Stimulated activated CD4-positive, alpha-beta T cell treated with anti-CD3 and anti-CD28 coated beads, Interleukin-2, amount 100 ng/mL, for 48 hours (primary cell): ENCODE results near the gene OR13A1.
"Not testable (repeated sequence)": the region's sequence is repeated elsewhere in the genome, so short reads cannot be mapped to it uniquely, and the experiment has no call there.

Experiments
- DNase-seq, 2 donors: peaks; one replicate each; pipeline ENCODE4 v3.0.0-alpha.2; 2020

The OR13A1 gene, protein sequence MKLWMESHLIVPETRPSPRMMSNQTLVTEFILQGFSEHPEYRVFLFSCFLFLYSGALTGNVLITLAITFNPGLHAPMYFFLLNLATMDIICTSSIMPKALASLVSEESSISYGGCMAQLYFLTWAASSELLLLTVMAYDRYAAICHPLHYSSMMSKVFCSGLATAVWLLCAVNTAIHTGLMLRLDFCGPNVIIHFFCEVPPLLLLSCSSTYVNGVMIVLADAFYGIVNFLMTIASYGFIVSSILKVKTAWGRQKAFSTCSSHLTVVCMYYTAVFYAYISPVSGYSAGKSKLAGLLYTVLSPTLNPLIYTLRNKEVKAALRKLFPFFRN

DNA sequence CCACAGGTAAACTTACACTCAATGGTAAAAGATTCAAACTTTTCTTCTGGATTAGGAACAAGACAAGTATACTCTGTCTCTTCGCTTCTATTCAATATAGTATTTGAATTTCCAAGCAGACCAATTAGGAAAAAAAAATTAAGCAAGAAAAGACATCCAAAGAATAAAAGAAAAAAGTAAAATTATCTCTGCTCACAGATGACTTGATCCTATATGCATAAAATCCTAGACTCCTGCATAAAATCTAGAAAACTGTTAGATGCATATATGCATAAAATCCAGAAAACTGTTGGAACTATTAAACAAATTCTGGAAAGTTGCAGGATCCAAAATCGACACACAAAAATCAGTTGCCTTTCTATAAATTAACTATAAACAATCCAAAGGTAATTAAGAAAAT is at the start of gene OR13A1:
Gene OR13A1 (minus strand): TSS at position 101 of the 400 bp plus-strand sequence. CDS start 11,186 bp downstream, outside the sequence.
- no peak for DNase-seq

DNA sequence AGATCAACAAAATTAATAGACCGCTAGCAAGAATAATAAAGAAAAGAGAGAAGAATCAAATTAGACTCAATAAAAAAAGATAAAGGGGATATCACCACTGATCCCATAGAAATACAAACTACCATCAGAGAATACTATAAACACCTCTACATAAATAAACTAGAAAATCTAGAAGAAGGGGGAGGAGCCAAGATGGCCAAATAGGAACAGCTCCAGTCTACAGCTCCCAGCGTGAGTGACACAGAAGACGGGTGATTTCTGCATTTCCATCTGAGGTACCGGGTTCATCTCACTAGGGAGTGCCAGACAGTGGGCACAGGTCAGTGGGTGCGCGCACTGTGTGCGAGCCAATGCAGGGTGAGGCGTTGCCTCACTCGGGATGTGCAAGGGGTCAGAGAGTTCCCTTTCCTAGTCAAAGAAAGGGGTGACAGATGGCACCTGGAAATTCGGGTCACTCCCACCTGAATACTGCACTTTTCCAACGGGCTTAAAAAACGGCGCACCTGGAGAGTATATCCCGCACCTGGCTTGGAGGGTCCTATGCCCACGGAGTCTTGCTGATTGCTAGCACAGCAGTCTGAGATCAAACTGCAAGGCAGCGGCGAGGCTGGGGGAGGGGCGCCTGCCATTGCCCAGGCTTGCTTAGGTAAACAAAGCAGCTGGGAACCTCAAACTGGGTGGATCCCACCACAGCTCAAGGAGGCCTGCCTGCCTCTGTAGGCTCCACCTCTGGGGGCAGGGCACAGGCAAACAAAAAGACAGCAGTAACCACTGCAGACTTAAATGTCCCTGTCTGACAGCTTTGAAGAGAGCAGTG is 46.8 kb upstream of the OR13A1 start:
- DNase-seq = not testable (repeated sequence)

DNA sequence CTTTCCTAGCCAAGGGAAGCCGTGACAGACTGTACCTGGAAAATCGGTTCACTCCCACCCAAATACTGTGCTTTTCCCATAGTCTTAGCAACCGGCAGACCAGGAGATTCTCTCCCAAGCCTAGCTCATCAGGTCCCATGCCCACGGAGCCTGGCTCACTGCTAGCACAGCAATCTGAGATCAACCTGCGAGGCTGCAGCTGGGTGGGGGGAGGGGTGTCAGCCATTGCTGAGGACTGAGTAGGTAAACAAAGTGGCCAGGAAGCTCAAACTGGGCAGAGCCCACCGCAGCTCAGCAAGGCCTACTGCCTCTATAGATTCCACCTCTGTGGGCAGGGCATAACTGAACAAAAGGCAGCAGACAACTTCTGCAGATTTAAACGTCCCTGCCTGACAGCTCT is 43.6 kb upstream of the OR13A1 start:
- not testable (repeated sequence) for DNase-seq

DNA sequence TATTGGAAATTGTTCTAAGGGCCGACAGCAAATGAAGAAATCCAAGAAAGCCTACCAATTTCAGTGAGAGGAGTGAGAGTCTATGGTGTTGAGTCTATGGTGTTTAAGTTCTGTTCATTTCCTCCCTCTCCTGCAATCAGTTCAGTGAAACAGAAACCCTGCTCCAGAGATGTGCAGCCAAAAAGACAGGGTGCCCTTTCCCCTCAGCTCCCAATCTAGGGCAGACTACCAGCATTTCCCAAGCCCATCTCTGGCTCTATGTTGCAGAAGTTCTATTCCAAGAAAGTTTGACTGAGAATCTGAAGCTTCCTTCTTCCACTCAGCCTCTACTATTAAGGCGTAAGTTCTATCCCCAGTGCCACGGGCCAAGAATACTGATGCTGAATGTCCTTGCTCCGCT is 40.1 kb upstream of the OR13A1 start:
- no peak for DNase-seq

DNA sequence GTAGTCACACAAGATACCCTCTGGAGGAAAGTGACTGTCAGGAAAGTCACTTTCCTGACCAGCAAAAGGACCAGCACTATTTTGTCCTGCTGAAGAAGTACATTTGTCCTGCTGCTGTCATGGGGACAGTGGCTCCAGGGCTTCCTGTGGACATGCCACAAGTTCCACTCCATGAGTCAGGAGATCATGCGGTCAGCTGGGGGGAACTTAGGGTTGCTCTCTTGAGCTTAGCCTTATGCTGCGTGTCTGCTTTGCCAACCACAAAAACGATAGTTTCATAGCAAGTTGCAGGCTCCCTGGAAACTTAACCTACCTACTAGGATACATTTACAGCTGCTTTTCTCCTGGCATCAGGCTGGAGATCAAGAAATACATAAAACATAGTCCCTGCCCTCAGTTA is 38.9 kb upstream of the OR13A1 start:
- no peak for DNase-seq

DNA sequence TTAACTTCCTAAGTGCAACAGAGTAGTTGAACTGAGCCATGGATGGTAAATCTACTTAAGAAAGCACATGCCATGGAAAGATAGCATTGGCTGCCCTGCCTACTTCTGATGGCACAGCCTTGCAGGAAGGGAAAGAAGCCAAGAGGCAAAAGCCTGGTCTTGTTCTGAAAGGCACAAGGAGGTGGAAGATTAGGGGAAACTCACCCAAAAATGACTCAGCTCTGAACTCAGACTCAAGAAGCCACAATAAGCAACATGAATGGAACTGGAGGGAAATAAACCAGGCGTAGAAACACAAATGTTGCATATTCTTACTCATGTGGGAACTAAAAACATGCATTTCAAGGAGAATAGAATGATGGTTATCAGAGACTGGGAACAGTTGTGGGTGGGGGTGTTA is 37.8 kb upstream of the OR13A1 start:
- peak in 1 of 2 donors; percentile 4 for DNase-seq

DNA sequence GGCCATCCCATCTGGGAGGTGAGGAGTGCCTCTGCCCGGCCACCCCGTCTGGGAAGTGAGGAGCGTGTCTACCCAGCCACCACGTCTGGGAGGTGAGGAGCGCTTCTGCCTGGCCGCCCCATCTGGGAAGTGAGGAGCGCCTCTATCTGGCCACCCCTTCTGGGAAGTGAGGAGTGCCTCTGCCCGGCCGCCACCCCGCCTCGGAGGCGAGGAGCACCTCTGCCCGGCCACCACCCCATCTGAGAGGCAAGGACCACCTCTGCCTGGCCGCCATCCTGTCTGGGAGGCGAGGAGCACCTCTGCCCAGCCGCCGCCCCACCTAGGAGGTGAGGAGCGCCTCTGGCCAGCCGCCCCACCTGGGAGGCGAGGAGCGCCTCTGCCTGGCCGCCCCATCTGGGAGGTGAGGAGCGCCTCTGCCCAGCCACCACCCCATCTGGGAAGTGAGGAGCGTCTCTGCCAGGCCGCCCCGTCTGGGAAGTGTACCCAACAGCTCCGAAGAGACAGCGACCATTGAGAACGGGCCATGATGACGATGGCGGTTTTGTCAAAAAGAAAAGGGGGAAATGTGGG is 32.9 kb upstream of the OR13A1 start:
- DNase-seq = not testable (repeated sequence)

DNA sequence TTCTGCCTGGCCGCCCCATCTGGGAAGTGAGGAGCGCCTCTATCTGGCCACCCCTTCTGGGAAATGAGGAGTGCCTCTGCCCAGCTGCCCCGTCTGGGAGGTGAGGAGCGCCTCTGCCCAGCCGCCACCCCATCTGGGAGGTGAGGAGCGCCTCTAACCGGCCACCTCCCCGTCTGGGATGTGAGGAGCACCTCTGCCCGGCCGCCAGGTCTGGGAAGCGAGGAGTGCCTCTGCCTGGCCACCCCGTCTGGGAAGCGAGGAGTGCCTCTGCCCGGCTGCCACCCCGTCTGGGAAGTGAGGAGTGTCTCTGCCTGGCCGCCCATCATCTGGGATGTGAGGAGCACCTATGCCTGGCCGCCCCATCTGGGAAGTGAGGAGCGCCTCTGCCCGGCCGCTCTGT is 32.1 kb upstream of the OR13A1 start:
- not testable (repeated sequence) for DNase-seq

DNA sequence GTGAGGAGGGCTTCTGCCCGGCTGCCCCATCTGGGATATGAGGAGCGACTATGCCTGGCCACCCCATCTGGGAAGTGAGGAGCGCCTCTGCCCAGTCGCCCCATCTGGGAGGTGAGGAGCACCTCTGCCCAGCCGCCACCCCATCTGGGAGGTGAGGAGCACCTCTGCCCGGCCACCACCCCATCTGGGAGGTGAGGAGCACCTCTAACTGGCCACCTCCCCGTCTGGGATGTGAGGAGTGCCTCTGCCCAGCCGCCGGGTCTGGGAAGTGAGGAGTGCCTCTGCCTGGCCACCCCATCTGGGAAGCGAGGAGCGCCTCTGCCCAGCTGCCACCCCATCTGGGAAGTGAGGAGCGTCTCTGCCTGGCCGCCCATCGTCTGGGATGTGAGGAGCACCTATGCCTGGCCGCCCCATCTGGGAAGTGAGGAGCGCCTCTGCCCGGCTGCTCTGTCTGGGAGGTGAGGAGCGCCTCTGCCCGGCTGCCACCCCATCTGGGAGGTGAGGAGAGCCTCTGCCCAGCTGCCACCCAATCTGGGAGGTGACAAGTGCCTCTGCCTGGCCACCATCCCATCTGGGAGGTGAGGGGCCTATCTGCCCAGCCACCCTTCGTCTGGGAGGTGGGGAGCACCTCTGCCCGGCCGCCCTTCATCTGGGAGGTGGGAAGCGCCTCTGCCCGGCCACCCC is 31.4 kb upstream of the OR13A1 start:
- DNase-seq = not testable (repeated sequence)

DNA sequence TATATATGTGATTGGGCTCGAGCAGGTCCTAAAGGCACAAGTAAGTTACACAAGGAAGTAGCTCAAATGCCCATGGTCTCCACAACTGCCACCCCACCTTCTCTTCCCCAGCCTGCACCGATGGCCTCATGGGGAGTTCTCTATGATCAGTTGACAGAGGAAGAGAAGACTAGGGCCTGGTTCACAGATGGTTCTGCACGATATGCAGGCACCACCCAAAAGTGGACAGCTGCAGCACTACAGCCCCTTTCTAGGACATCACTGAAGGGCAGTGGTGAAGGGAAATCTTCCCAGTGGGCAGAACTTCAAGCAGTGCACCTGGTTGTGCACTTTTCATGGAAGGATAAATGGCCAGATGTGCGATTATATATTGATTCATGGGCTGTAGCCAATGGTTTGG is 25.0 kb upstream of the OR13A1 start:
- not testable (repeated sequence) for DNase-seq

DNA sequence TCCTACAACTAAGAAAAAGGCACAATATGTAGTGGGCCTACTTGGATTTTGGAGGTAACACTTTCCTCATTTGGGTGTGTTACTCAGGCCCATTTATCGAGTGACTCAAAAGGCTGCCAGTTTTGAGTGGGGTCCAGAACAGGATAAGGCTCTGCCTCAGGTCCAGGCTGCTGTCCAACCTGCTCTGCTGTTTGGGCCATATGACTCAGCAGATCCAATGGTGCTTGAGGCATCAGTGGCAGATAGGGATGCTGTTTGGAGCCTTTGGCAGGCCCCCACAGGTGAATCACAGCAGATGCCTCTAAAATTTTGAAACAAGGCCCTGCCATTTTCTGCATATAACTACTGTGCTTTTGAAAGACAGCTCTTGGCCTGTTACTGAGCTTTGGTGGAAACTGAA is 24.5 kb upstream of the OR13A1 start:
- DNase-seq = no peak

DNA sequence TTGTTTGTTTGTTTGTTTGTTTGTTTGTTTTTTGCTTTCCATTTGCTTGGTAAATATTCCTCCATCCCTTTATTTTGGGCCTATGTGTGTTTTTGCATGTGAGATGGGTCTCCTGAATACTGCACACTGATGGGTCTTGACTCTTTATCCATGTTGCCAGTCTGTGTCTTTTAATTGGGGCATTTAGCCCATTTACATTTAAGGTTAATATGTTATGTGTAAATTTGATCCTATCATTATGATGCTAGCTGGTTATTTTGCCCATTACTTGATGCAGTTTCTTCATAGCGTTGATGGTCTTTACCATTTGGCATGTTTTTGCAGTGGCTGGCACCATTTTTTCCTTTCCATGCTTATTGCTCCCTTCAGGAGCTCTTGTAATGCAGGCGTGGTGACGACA is 16.4 kb upstream of the OR13A1 start:
- DNase-seq = not testable (repeated sequence)

DNA sequence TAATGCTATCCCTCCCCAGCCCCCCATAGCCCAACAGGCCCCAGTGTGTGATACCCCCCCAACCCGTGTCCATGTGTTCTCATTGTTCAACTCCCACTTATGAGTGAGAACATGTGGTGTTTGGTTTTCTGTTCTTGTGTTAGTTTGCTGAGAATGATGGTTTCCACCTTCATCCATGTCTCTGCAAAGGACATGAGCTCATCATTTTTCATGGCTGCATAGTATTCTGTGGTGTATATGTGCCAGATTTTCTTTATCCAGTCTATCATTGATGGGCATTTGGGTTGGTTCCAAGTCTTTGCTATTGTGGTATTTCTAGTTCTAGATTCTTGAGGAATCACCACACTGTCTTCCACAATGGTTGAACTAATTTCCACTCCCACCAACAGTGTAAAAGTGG is 11.5 kb upstream of the OR13A1 start:
- not testable (repeated sequence) for DNase-seq

DNA sequence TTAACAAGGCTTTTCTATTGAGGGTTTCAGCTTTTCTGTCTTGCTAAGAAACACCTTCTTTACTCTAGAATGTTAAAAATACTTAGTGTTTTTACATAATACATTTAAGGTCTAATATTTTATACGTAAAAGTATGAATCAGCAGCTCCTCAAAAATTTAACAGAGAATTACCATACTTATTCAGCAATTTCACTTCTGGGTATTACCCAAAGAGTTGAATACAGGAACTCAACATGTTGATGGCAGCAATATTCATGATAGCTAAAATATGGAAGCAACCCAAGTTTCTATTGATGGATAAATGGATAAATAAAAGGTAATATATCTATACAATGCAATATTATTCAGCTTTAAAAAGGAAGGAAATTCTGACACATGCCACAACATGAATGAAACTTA is 9.7 kb upstream of the OR13A1 start:
- DNase-seq = no peak

DNA sequence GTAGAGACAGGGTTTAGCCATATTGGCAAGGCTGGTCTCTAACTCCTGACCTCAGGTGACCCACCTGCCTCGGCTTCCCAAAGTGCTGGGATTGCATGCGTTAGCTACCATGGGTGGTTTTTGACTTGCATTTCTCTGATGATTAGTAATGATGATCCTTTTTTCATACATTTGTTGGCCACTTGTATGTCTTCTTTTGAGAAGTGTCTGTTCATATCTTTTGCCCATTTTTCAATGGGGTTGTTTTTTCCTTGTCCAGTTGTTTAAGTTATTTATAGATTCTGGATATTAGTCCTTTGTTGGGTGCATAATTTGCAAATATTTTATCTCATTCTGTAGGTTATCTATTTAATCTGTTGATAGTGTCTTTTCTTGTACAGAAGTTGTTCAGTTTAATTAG is 4.3 kb upstream of the OR13A1 start:
- DNase-seq = no peak

DNA sequence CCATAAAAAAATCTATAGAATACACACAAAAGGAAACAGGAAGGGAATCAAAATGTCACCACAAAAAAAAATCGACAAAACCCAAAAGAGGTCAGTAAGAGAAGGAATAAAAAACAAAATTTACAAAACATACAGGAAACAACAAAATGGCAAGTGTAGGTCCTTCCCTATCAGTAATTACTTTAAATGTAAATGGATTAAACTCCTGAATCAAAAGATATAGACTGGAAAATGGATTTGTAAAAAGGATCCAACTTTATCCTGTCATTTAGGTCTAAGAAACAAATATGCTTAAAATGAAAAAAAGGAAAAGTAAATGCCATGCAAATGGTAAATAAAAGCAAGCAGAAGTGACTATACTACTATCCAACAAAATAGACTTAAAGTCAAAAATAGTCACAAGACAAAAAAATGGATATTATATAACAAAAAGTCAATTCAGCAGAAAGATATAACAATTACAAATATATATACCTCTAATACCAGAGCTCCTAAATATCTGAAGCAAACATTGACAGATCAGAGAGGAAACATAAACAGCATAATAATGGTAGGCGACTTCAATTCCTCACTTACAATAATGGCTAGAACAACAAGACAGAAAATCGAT is 2.0 kb downstream of the OR13A1 start:
- DNase-seq = no peak

DNA sequence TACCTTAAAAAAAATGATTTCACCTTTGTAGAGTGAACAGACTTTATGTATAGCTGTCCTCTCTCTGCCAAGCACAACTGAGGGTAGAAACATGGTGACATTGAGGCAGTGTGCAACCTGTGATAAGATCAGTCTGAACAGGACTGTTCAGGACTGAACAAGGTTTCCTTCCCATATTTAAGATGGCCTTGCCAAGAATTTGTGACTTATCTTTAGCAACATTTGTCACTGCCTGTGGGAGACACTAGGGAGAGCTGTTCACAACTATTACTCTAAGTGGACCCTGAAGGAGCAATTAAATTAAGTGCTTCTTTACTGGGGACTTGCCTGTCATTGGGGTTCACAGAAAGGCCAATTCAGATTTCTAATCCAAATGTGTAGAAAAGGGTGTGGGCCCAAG is 6.7 kb downstream of the OR13A1 start:
- DNase-seq = no peak

DNA sequence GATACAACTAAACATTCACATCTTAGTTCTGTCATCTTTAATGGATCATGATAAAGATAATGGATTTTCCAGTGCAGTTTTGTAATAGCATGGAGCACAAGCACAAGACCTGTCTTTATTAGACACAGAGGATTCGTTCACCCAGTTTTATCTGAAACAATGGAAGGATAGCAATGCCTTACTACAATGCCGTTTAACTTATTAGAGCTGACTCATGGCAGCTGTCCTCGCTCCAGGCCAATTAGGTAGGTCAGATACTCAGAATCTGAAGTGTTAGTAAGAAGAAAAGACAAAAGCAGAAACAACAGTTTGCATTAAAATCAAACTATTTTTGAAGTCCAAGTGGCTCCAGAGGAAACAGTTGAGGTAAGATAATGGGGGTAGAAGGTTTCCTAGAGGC is 12.8 kb downstream of the OR13A1 start:
- DNase-seq = no peak

DNA sequence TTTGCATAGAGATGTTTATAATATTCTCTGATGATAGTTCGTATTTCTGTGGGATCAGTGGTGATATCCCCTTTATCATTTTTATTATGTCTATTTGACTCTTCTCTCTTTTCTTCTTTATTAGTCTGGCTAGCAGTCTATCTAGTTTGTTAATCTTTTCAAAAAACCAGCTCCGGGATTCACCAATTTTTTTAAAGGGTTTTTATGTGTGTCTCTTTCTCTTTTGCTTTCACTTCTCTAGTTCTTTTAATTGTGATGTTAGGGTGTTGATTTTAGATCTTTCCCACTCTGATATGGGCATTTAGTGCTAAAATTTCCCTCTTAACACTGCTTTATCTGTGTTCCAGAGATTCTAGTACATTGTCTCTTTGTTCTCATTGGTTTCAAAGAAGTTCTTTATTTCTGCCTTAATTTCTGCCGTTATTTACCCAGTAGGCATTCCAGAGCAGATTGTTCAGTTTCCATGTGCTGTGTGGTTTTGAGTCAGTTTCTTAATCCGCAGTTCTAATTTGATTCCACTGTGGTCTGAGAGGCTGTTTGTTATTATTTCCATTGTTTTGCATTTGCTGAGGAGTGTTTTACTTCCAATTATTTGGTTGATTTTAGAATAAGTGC is 17.0 kb downstream of the OR13A1 start:
- DNase-seq = not testable (repeated sequence)

DNA sequence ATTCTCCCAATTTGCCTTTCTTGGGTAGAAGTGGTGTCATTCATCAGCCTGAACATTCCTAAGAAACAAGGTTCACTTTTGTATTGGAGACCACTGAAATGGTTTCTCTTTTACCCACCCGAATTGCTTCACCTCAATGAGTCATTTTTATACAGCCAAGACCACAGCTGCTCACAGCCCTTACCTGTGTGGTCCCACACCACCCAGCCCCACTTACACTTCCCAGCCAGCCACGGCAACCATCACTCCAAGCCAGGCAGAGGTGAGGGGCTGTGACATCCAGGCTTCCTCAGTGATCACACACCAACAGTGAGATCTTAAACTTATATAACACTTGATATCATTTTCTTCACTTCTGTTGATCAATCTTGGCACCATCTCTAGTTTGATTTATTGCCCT is 20.7 kb downstream of the OR13A1 start:
- DNase-seq = no peak

DNA sequence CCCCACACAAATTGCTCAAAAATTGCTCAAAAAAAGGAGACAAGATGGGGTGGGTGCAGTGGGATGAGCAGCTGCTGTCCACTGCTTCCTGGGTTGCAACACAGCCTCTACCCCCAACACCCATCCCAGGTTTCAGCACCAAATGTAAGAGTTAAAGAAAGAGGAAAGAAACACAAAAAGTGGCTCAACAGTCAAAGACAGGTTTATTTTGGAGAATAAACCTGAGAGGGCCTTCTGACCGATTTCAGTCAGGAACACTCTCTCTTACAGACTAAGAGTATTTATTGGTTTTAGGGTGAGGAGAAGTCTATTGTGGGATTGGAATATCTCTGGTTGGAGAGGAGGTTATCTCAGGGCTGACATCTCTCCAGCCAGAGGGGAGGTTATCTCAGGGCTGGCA is 28.4 kb downstream of the OR13A1 start:
- DNase-seq = no peak

DNA sequence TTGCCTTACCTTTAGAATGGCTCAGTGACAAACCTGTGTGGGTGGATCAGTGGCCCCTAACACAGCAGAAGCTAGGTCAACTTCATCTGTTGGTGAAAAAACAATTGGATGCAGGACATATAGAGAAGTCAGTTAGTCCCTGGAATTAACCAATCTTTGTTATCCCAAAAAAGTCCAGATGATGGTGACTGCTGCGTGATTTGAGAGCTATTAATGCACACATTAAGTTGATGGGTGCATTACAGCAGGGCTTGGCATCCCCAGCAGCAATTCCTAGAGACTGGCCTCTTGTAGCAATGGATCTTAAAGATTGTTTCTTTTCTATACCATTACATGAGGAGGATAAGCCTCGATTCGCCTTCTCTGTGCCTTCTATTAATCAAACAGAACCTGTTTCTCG is 33.3 kb downstream of the OR13A1 start:
- no peak for DNase-seq
